Right renal pelvis (tissue), 4 donors: Measurements from ENCODE around the gene PARD3. TPM values are rescaled to one million over a fixed set of nuclear protein-coding genes. Genes with fewer than 3 reads are reported as not detected.

ENCODE experiments used
- DNase-seq, 4 donors: peaks; one replicate each; pipeline ENCODE4 v3.0.0-alpha.2; 2013; ENCODE audit warnings: low read depth in 4 of 4, low spot score in 3 of 4, missing footprints in 1 of 4
- polyA plus RNA-seq, 4 donors: library from polyadenylated mRNA; unstranded; fragments of 120-200 nt; gene quantifications; one replicate each; pipeline ENCODE4 v1.2.1, GENCODE V29; 2013; ENCODE audit not compliant: insufficient read length in 4 of 4

Gene PARD3
- polyA plus RNA-seq, 4 donors, result 62.1 to 76.2 (median 71.3) TPM

DNA sequence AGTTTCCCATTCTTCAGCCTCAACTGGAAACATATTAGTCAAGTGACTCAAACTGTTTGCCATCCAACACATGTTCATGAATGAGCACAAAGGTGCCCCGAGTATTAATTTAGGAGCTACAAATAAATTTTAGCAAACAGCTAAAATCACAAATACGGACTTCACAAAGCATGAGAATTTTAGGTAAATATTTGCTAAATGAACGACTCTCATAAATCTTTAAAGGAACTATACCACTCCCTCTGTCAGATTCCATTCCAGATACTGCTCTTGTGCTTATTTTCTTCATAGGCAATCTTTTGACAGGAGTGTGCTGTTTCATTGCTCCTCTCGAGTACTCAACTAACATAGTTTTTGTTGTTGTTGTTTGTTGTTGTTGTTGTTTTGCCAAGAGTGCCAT, 330.9 kb downstream of the PARD3 start:
- no peak for DNase-seq

DNA sequence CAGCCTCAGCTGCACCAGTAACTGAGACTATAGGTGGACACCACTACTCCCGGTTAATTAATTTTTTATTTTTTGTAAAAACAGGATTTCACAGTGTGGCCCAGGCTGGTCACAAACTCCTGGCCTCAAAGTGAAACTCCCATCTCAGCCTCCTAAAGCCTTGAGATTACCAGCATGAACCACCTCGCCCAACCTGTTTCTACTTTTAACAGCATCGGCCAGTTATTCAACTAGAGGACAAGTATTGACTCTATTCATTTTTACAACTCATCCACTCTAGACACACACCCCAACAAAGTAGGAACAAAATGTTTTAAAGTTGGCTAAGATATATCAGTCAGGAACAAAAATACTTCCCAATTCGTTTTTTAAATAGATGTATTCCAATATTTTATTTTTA, 334.8 kb downstream of the PARD3 start:
- DNase-seq, result no peak

DNA sequence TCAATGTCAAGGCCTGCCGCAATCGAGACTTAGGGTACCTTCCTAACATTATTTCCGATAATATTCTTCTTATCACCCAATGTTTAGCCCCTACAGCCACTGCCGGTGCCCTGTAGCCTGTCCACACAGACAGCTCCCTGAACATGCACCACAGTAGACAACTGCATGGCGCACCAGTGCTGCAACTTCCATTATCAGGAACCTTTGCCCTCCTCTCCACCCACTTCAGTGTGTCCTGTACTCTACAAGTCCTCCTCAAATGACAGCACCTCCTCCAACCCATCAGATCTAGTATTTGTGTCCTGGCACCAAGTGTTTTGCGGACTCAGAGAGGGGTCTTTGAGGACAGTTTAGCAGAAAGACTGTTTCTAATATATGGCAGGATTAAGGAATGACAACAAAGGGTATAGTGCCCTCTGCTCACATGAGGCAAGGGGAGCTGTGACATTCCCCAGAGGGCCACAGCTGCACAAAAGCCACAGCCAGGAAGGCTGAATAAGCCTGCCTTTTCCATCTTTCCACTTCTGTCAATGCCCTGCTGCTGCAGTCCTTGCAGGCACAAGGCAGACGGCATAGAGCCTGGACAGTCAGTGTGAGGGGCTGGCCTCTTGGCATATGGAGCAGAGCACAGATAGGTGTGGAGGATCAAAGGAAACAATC, 335.4 kb downstream of the PARD3 start:
- no peak for DNase-seq

DNA sequence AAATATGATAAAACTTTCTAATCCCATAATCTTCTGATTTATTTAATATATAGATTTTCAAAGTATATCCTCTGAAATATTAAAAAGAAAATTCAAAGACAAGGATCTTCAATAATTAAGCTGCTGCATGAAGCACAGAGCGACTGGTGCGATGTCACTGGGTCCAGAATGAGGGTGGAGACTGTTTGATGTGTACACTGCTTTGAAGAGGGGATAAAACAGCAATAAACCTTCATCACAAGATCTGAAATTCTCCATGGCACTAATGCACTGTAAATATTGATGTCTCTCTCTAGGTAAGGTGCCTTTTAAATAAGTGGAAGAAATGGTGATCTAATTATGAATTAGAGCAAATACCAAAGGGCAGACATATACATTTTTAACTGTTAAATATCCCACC, 337.8 kb downstream of the PARD3 start:
- no peak for DNase-seq

DNA sequence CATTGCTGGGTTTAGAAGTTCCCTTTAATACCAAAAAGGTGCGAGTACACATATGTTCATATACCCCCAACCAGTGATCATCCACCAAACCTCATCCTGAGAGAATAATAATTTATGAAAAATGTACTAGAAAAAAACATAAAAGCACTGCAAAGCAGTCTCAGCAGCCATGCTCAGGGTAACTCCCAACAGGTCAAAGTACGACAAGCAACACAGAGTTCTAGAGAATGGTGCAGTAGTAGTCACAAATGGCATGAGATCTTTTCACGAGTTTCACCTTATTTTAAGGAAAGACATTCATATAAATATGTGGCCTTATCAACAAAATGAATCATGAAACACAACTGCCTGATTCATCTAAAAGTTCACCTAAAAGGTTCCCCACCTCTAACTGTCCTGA, 338.5 kb downstream of the PARD3 start:
- no peak for DNase-seq

DNA sequence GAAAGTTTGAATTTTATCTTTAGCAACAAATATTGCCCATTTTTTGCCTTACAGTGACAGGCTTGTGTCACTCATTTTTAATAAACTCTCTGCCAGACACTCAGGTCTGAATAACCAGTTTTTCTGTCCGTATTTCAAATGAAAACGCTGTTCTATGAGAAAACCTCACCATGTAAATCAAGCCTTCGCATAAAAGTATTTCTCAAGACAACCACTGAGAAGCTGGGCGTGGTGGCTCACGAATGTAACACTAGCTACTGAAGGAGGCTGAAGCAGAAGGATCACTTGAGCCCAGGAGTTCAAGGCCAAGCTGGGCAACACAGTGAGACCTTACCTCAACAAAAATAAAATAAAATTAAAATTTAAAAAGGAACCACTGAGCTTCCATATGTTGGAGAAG, 339.3 kb downstream of the PARD3 start:
- no peak for DNase-seq

DNA sequence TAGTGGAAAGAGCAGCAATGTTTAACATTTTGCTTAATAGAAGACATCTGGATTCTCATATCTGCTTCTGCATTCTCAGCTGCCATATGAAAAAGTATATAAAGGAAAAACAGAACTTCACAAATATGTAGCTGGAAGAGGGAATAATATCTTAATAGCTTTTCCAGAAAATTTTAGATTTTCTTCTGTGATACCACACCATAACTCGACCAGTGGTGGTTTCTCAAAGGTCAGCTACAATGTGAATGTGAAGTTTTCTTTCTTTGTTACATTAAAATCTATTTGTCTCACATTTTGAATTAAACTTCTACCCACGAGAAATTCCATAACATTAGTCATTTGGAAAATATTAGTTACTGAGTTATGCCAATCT, 339.8 kb downstream of the PARD3 start:
- no peak for DNase-seq

DNA sequence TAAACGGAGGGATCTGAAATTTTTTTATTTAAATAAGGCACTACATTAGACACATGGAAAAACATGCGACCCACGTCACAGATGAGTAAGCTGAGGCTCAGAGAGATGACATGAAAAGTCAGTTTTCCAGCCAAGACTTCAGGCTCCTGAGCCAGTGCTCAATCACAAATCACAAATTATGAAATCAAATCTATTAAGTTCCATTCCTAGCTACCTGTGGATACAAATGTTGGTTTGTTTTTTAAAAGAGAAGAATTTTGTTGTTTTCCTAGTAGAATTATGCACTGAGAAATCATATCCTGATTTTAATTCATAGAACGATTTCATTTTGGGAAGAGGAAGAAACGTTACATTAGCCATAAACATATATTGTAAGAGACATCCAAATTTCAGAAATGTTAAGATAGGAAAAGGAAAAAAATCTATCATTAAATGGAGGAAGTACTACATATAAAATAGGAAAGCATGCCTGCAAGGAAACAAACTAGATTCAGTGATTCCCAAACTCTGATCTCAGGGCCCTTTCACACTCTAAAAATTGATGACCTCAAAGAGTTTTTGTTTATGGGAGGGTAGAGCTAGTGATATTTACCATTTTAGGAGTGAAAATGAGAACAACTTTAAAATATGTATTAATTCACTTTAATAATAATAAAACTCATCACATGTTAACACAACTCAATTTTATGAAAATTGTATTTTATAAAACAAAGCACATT, 340.4 kb downstream of the PARD3 start:
- no peak for DNase-seq

DNA sequence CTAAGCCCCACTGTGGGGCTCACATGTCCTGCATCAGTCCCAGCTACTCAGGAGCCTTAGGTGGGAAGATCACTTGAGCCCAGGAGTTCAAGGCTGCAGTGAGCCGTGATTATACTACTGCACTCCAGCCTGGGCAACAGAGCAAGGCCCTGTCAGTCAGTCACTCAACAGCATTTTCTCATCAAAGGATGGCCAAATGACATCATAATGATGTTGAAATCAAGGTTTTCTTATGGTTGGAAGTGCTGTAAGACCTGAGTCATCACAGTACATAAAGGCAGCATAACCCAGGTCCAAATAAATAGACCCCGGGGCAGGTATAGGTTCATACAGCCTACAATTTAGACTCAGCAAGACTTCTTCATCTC, 341.1 kb downstream of the PARD3 start:
- no peak for DNase-seq

DNA sequence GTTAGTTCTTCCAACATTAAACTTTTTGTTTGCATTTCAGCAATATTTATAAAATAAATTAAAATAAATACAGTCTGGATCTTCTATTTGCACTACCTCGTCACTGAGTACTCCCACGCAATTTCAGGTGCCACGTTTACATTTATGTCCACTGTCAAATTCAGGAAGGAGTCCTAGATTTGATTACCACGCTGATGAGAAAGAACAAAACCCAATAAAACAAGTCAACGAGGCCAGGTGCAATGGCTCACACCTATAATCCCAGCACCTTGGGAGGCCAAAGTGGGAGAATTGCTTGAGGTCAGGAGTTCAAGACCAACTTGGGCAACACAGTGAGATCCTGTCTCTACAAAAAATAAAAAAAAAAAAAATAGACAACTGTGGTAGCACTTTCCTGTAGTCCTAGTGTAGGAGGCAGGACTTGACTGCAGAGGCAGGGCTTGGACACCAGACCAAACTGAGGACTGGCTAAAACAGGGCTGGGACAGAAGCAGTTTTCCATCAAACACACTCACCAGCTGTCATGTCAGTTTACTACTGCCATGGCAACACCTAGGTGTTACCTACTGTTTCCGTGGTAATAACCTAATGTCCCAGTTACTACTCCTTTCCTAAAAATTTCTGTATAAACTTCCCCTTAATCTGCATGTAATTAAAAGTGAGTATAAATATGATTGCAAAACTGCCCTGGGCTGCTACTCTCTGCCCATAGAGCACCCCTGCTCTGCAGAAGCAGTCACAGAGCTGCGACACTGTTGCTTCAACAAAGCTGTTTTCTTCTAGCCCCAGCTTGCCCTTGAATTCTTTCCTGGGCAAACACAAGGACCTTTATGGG, 341.7 kb downstream of the PARD3 start:
- no peak for DNase-seq

DNA sequence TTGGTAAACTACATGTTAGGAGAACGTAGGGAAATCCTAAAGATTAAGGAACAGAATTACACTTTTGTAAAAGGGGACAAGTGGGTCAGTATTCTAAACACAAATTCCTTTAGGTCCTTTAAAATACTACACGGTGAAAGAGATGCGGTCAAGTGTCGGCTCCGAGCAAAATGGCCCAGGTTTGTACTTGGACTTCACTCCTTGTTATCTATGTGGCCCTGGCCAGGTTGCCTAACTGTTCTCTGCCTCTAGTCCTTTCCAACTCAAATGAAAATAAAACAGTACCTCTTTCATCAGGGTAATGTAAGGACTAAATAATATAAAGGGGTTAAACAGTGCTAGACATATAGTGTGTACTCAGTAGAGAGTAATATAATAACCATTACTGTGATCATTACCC, 344.8 kb downstream of the PARD3 start:
- DNase-seq, result no peak

DNA sequence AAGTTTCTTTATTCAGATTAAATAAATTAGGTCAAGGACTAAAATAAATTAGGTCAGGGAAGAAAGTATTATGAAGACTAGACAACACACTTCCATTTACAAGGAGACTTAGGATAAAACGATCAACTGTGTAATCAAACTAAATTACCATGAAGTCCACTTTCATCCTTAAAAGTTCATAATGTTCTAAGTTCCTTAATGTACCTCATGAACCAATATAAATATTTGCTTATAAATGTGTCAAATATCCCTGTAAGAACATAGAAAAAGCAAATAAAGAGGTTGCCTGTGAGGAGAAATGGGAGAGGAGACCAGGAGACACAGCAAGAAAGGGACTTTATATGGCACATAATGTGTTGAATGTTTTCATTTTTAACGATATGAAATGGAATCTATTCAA, 345.6 kb downstream of the PARD3 start:
- no peak for DNase-seq

DNA sequence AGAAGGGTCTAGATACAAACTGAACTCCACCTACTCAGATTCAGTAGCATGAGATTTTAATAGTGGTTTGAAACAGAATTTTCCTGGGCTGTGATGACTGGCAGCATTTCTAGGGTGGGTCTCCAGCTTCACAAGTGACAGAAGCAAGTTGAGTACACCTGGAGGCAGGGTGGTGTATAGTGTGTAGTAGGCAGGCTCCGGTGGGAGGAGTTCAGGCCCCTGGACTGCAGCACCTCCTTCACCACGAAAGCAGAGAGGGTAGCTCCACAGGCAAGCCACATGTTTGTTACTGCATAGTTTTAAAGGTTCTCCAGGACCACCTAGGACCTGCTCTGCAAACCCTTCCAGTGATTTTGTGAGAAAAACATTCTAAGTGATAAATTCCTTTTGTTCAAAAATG, 347.2 kb downstream of the PARD3 start:
- DNase-seq, result no peak

DNA sequence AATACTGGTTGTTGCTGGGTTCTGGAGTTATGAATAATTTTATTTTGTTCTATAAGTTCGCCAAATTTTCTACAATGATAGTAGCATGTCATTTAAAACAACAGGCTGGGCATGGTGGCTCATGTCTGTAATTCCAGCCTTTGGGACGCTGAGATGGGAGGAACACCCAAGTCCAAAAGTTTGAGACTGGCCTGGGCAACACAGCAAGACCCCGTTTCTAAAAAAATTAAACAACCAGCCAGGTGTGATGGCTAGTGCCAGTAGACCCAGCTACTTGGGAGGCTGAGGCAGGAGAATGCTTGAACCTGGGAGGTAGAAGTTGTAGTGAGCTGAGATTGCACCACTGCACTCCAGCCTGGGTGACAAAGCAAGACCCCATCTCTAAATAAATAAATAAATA, 347.7 kb downstream of the PARD3 start:
- DNase-seq, result no peak

DNA sequence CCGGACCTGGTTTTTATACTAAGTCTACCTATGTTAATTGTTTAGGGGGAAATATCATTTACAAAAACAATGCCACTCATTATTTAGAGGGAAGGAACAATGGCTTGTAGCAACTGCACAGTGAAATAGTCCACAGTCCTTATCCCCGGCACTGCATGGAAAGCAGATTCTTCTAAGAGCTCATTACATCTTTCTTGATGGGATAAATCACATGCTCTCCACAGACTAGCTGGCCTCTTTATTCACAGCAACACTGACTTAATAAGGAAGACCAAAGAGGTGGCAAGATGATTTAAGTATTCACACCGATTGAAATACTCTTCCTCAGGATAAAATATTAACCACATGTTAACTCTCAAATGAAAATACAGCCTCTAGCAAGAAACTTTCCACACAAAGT, 349.4 kb downstream of the PARD3 start:
- DNase-seq, result no peak

DNA sequence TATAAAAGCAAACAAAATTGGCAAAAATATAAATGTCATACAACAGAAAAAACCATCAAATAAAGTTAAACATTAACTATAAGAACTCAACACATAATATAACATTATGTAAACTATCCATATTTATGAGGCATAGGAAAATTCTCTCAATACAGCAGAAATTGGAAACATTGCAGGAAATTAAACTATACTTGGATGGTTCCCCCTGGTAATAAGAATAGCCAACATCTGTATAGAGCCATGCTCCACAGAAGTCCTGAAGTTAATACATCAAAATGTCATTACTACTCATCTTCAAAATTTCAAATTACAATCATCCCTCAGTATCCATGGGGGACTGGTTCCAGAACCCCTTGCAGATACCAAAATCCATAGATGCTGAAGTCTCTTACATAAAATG, 350.5 kb downstream of the PARD3 start:
- no peak for DNase-seq

DNA sequence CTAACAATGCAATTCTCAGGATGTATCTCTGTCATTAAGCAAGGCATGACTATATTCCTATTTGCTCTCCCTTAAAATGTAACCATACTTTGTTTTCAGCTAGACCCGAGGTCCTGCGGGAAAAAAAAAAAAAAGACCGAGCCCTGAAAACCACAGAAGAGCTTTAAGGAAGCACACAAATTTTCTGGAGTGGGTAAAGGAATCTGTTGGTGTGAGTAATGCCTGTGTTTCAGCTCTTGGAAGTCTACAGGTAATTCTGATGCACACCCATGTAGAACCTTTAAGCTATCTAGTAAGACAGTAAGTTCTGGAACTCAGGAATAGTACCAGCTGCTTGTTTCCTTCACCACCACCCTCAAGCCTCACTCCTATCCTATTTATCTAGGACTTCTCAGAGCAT, 351.1 kb downstream of the PARD3 start:
- no peak for DNase-seq

DNA sequence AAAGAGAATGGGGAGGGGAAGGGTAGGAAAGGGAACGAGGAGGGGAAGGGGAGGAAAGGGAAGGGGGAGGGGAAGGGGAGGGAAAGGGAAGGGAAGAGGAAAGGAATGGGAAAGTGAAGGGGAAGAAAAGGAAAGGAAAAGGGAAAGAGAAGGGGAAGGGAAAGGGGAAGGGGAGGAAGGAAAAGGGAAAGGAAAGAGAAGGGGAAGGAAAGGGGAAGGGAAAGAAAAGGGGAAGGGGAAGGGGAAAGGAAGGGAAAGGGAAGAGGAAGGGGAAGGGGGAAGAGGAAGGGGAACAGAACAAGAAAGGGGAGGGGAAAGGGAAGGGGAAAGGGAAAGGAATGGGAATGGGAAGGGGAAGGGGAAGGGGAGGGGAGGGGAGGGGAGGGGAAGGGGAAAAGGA, 352.1 kb downstream of the PARD3 start:
- no peak for DNase-seq

DNA sequence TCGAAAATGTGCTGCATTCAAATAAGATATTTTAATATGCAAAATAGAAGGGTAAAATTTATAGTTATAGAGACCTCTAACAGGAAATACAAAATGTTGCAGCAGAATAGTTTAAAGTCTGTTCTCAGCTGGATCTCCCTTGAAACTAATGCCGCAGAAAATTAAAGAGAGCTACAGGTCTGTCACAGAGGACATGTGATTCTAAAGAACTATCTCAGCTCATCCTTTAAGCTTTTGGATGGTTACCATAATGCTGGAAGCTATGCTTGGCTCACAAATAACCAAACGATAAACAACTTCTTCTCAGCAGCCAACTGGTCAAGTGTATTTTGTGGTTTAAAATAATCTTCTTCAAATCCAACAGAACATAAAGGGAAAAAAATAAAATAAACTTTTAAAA, 353.0 kb downstream of the PARD3 start:
- DNase-seq, result no peak

DNA sequence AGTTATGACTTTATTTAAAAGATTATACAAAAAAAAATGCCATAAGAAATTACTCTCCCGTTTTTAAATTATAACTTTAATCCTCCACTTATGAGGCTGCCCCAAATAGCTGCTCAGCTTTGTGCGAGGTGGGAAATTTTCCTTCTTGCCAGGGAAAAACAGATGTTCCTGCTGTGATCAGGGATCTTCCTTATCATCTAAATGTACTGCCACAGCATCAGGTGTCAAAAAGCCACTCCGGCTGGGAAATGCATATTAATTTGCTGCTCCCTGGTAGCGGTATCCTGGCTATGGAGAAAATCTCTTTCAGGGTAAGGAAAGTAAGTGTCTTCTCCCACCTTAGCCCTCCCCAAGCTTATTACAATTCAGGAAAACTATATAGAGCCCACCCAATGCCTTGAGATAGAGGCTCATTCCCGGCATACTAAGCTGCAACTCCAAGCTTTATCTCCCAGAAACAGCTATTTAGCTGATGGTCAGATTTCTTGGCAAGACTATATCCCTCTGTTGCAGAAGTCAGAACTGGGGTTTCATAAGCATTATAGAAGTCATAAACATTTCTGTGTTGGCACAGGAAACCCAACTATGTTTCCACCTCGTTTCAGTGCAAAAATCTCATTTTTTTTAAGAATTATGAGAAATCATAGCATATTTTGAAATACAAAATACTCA, 360.4 kb downstream of the PARD3 start:
- no peak for DNase-seq

DNA sequence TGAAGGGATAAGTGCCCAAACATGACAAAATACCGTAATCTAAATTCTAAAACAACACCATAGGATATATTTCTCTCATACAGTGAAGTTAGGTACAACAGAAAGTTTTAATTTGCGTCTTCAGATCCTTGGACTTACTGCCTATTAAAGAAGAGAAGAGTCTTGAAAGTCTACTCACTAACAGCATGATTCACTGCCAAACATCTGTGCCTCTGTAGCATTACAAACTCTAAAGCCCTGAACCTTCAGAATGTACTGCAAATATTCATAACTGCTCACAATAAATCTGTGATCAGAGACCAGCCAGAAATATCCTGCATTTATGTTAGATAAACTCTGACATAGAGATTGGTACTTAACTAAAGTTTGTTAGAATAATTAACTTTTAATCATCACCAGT, 365.3 kb downstream of the PARD3 start:
- DNase-seq, result no peak
